KMS-11 (cell line): ENCODE measurements around the gene PLCD1.
A peak's percentile ranks its signal among the peaks of the same experiment; 100 is the strongest.
"Not testable (repeated sequence)": the region's sequence is repeated elsewhere in the genome, so short reads cannot be mapped to it uniquely, and the experiment has no call there.

Source experiments
- H2AFZ ChIP-seq: fragments of 200-600 bp; sonication (generic); 2 replicates; pipeline ENCODE4 v1.6.1; 2016; ENCODE audit warnings: antibody characterized with exemption, mixed run types, low read depth
- H3K27ac ChIP-seq: fragments of 200-600 bp; sonication (generic); 2 replicates; pipeline ENCODE4 v1.6.1; 2016; ENCODE audit warnings: mild to moderate bottlenecking, mixed run types
- H3K27me3 ChIP-seq: fragments of 200-600 bp; sonication (generic); 2 replicates; pipeline ENCODE4 v1.6.1; 2017; ENCODE audit warnings: mild to moderate bottlenecking, low read depth, mixed run types, moderate library complexity; ENCODE audit not compliant: insufficient read depth
- H3K36me3 ChIP-seq: fragments of 200-600 bp; sonication (generic); 2 replicates; pipeline ENCODE4 v1.6.1; 2017; ENCODE audit warnings: mild to moderate bottlenecking, mixed run types; ENCODE audit not compliant: insufficient read depth
- H3K4me1 ChIP-seq: fragments of 200-600 bp; sonication (generic); 2 replicates; pipeline ENCODE4 v1.6.1; 2016; ENCODE audit warnings: mild to moderate bottlenecking, low read depth, mixed run types; ENCODE audit not compliant: poor library complexity, severe bottlenecking
- H3K4me2 ChIP-seq: fragments of 200-600 bp; sonication (generic); 2 replicates; pipeline ENCODE4 v1.7.0; 2016; ENCODE audit warnings: mild to moderate bottlenecking, mixed run types
- H3K4me3 ChIP-seq: fragments of 200-600 bp; sonication (generic); IDR thresholded peaks from 2 replicates; pipeline ENCODE4 v1.6.1; 2017; ENCODE audit warnings: low read depth, low read length, mixed read lengths; ENCODE audit not compliant: insufficient read depth
- H3K79me2 ChIP-seq: fragments of 200-600 bp; sonication (generic); 2 replicates; pipeline ENCODE4 v1.6.1; 2016; ENCODE audit warnings: low read depth, mixed run types; ENCODE audit not compliant: insufficient read depth
- H3K9ac ChIP-seq: fragments of 200-600 bp; sonication (generic); 2 replicates; pipeline ENCODE4 v1.6.1; 2016; ENCODE audit warnings: mild to moderate bottlenecking, mixed run types
- H4K20me1 ChIP-seq: fragments of 200-600 bp; sonication (generic); 2 replicates; pipeline ENCODE4 v1.6.1; 2016; ENCODE audit warnings: mild to moderate bottlenecking, mixed run types; ENCODE audit not compliant: insufficient read depth
- TF ChIP-seq, protein P1 (sequence below): fragments of 200-600 bp; sonication (generic); conservative IDR thresholded peaks from 2 replicates; pipeline ENCODE4 v1.6.1; 2017; ENCODE audit warnings: low read depth, mild to moderate bottlenecking, antibody characterized with exemption, low read length, moderate library complexity, mixed read lengths

Gene PLCD1

DNA sequence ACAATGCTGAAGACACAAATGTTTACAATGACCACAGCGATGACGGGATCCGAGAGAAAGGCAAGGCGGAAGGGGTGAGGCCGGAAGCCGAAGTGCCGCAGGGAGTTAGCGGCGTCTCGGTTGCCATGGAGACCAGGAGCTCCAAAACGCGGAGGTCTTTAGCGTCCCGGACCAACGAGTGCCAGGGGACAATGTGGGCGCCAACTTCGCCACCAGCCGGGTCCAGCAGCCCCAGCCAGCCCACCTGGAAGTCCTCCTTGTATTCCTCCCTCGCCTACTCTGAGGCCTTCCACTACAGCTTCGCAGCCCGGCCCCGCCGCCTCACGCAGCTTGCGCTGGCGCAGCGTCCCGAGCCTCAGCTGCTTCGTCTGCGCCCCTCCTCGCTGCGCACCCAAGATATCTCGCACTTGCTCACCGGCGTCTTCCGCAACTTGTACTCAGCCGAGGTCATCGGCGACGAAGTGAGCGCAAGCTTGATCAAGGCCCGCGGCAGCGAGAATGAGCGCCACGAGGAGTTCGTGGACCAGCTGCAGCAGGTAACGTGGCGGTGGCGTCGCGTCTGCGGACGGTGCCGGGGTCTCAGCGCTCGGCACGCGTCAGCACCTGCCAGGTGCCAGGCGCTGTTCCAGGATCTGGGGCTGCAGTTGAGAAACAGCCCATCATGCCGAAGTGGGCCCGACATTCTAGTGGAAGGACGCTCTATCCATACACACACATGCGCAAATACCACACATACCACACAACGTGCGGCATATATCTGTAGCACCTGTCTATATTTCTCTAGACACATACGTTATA lies 9.9 kb upstream of the PLCD1 start, which contains the start of gene DLEC1:
Gene DLEC1, plus strand, starts transcription at position 108 of the 798 bp plus-strand sequence. Its CDS starts 18 bp downstream, at position 126.
- no peak within 1 kb of the TSS for H3K9ac ChIP-seq
- H3K4me2 ChIP-seq: peak within 1 kb of the TSS; percentile 29; the same call in 1 of the 2 replicates
- H4K20me1 ChIP-seq: no peaks in the 10 kb centered on the region
- H3K27ac ChIP-seq: no peak within 1 kb of the TSS
- no peaks in the 10 kb centered on the region for H3K79me2 ChIP-seq
- peak within 1 kb of the TSS; percentile 24; the same call in 1 of the 2 replicates for H2AFZ ChIP-seq
- TF ChIP-seq, protein P1, sequence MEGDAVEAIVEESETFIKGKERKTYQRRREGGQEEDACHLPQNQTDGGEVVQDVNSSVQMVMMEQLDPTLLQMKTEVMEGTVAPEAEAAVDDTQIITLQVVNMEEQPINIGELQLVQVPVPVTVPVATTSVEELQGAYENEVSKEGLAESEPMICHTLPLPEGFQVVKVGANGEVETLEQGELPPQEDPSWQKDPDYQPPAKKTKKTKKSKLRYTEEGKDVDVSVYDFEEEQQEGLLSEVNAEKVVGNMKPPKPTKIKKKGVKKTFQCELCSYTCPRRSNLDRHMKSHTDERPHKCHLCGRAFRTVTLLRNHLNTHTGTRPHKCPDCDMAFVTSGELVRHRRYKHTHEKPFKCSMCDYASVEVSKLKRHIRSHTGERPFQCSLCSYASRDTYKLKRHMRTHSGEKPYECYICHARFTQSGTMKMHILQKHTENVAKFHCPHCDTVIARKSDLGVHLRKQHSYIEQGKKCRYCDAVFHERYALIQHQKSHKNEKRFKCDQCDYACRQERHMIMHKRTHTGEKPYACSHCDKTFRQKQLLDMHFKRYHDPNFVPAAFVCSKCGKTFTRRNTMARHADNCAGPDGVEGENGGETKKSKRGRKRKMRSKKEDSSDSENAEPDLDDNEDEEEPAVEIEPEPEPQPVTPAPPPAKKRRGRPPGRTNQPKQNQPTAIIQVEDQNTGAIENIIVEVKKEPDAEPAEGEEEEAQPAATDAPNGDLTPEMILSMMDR: no peak
- H3K36me3 ChIP-seq: no peaks in the 10 kb centered on the region
- no peaks in the 10 kb centered on the region for H3K4me1 ChIP-seq
- H3K4me3 ChIP-seq: no peak within 1 kb of the TSS
- no peaks in the 10 kb centered on the region for H3K27me3 ChIP-seq

DNA sequence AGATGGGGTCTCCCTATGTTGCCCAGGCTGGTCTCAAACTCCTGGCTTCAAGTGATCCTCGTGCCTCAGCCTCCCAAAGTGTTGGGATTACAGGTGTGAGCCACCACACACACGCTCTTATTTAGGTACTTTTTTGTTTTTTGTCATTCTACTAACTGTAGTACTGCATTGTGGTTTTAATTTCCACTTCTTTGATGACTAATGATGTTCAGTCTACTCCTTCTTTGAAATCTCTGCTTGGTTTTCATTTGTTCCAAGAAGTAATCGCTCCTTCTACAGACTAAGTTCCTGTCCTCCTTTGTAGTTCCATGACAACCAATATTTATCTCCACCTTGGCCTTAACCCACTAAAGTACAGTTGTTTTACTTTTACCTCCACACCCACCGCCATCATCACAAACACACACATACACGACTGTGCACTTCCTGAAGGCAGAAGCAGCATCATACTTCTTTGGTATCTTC lies 9.0 kb upstream of the PLCD1 start:
- H2AFZ ChIP-seq: peak overlapping the region; percentile 24; the same call in 1 of the 2 replicates
- H3K27ac ChIP-seq: no peak overlapping the region
- peak overlapping the region; percentile 29; the same call in 1 of the 2 replicates for H3K4me2 ChIP-seq
- H3K27me3 ChIP-seq: no peaks in the 10 kb centered on the region
- no peak overlapping the region for H3K4me3 ChIP-seq
- no peak overlapping the region for H3K9ac ChIP-seq
- H3K79me2 ChIP-seq: no peaks in the 10 kb centered on the region
- no peaks in the 10 kb centered on the region for H3K36me3 ChIP-seq
- H4K20me1 ChIP-seq: no peaks in the 10 kb centered on the region
- TF ChIP-seq, protein P1: no peak
- H3K4me1 ChIP-seq: no peaks in the 10 kb centered on the region

DNA sequence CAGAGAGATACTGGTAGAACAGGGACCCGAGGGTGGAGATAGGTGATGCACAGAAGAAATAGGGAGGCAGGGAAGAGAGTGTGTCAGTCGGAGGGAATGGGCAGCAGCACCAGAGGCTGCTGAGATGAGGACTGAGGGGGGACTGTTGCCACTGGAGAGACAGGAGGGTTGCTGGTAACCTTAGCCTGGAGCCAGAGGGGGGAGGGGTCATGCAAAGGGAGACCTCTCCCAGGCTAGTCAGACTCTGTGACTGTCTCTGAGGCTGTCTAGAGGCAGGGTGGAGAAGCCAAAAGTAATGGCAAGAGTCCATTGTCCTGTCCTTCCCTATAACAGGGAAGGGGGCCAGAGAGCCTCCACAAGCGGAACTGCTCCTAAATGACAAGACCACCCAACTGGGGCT lies 7.5 kb upstream of the PLCD1 start:
- Histone ChIP-seq H2AFZ (no peak overlapping the region), H3K79me2 (no peaks in the 10 kb centered on the region), H3K4me1 (no peaks in the 10 kb centered on the region), H3K4me3 (no peak overlapping the region), H3K4me2 (no peak overlapping the region), H3K36me3 (no peaks in the 10 kb centered on the region), H3K27me3 (no peaks in the 10 kb centered on the region), H4K20me1 (no peaks in the 10 kb centered on the region), H3K27ac (no peak overlapping the region), H3K9ac (no peak overlapping the region)
- TF ChIP-seq, protein P1: no peak

DNA sequence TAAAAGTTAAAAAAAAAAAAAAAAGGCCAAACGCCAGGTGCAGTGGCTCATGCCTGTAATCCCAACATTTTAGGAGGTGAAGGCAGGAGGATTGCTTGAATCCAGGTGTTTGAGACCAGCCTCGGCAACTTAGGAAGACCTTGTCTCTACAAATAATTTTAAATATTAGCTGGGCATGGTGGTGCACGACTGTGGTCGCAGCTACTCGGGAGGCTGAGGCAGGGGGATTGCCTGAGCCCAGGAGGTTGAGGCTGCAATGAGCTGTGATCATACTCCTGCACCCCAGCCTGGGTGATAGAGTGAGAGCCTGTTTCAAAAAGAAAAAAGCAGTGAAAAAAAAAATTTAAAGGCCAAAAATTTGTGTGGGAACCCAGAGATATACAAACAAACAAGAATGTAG lies 6.8 kb upstream of the PLCD1 start:
- Histone ChIP-seq H3K9ac (no peak overlapping the region), H3K27ac (no peak overlapping the region), H3K4me2 (no peak overlapping the region), H3K79me2 (no peaks in the 10 kb centered on the region), H4K20me1 (no peaks in the 10 kb centered on the region), H3K36me3 (no peaks in the 10 kb centered on the region), H2AFZ (no peak overlapping the region), H3K27me3 (no peaks in the 10 kb centered on the region), H3K4me3 (no peak overlapping the region), H3K4me1 (no peaks in the 10 kb centered on the region)
- TF ChIP-seq, protein P1: no peak

DNA sequence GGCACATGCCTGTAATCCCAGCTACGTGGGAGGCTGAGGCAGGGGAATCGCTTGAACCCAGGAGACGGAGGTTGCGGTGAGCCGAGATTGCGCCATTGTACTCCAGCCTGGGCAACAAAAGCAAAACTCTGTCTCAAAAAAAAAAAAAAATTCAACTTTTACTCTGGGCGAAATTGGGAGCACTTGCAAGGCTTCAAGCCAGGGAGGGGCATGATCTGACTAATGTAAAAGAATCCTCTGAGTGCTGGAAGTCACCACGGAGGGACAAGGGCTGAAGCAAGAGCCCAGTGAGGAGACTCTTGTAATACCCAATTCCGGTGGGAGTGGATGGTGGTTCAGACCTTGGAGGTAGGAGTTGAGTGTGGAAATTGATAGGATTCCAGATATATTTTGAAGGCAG lies 4.9 kb upstream of the PLCD1 start:
- not testable (repeated sequence) for H3K27ac ChIP-seq, H3K36me3 ChIP-seq, H3K4me1 ChIP-seq, H3K4me3 ChIP-seq, H3K9ac ChIP-seq, H2AFZ ChIP-seq, H3K27me3 ChIP-seq, H4K20me1 ChIP-seq, H3K79me2 ChIP-seq, H3K4me2 ChIP-seq

DNA sequence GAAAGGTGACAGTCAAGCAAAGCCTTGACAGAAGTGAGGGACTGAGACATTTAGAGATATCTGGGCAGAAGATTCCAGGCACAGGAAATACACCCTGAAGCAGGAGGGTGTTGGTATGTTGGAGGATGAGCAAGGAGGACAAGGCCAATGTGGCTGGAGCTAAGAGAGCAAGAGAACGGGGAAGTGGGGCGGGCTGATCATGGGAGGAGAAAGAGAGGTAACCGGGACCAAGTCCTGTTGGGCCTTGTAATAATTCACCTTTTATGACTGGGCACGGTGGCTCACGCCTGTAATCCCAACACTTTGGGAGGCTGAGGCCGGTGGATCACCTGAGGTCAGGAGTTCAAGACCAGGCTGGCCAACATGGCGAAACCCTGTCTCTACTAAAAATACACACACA lies 4.1 kb upstream of the PLCD1 start:
- not testable (repeated sequence) for H2AFZ ChIP-seq, H3K4me1 ChIP-seq, H4K20me1 ChIP-seq, H3K27ac ChIP-seq, H3K4me2 ChIP-seq, H3K79me2 ChIP-seq, H3K27me3 ChIP-seq, H3K9ac ChIP-seq, H3K4me3 ChIP-seq, H3K36me3 ChIP-seq
